WTC11 (cell line): ENCODE measurements around the gene KRTAP10-6.

ENCODE experiments used
- ARID4B ChIP-seq: sonication (generic); formaldehyde crosslinking; IDR thresholded peaks from 2 replicates; pipeline ENCODE4 v1.8.0; 2023; ENCODE audit warnings: missing genetic modification reagents, mild to moderate bottlenecking, borderline replicate concordance
- ATF2 ChIP-seq: sonication (generic); formaldehyde crosslinking; IDR thresholded peaks from 2 replicates; pipeline ENCODE4 v1.8.1; 2022; ENCODE audit warnings: low read depth, missing genetic modification reagents, borderline replicate concordance
- CTCF ChIP-seq: fragments of 200-600 bp; IDR thresholded peaks from 2 replicates; pipeline ENCODE4 v1.8.0; 2022; ENCODE audit warnings: antibody characterized with exemption
- ELF4 ChIP-seq: sonication (generic); formaldehyde crosslinking; IDR thresholded peaks from 2 replicates; pipeline ENCODE4 v1.8.1; 2022; ENCODE audit warnings: low read depth, mild to moderate bottlenecking, moderate library complexity, missing genetic modification reagents
- GABPB1 ChIP-seq: sonication (generic); formaldehyde crosslinking; IDR thresholded peaks from 2 replicates; pipeline ENCODE4 v1.8.1; 2023; ENCODE audit warnings: mild to moderate bottlenecking, missing genetic modification reagents
- MAX ChIP-seq: sonication (generic); formaldehyde crosslinking; IDR thresholded peaks from 2 replicates; pipeline ENCODE4 v1.8.0; 2022; ENCODE audit warnings: mild to moderate bottlenecking, missing genetic modification reagents
- MYBL2 ChIP-seq: sonication (generic); formaldehyde crosslinking; IDR thresholded peaks from 2 replicates; pipeline ENCODE4 v1.8.1; 2023; ENCODE audit warnings: mild to moderate bottlenecking, moderate library complexity, missing genetic modification reagents
- TCF7 ChIP-seq: sonication (generic); formaldehyde crosslinking; IDR thresholded peaks from 2 replicates; pipeline ENCODE4 v1.8.0; 2022; ENCODE audit warnings: mild to moderate bottlenecking, low read depth, missing genetic modification reagents, moderate library complexity
- ZNF121 ChIP-seq: sonication (generic); formaldehyde crosslinking; IDR thresholded peaks from 2 replicates; pipeline ENCODE4 v1.8.0; 2023; ENCODE audit warnings: missing genetic modification reagents
- ZNF138 ChIP-seq: sonication (generic); formaldehyde crosslinking; conservative IDR thresholded peaks from 2 replicates; pipeline ENCODE4 v1.8.1; 2022; ENCODE audit warnings: mild to moderate bottlenecking, moderate library complexity, missing genetic modification reagents
- ZNF317 ChIP-seq: sonication (generic); formaldehyde crosslinking; IDR thresholded peaks from 2 replicates; pipeline ENCODE4 v1.8.1; 2023; ENCODE audit warnings: low read depth, mild to moderate bottlenecking, moderate library complexity, missing genetic modification reagents, borderline replicate concordance
- ZNF423 ChIP-seq: fragments of 250-450 bp; sonication (Bioruptor Pico); IDR thresholded peaks from 2 replicates; pipeline ENCODE4 v2.1.2; 2022; ENCODE audit warnings: mild to moderate bottlenecking, moderate library complexity

- TF ChIP-seq ARID4B (CRISPR knock-in tag) (no peak), ELF4 (no peak), TCF7 (no peak), ZNF138 (no peak), CTCF (no peak), ATF2 (no peak), GABPB1 (CRISPR knock-in tag) (no peak), ZNF121 (no peak), MAX (CRISPR knock-in tag) (no peak), ZNF317 (CRISPR knock-in tag) (no peak), MYBL2 (CRISPR knock-in tag) (no peak), ZNF423 (CRISPR knock-in tag) (no peak)
These were observed 23.2 kb upstream of the KRTAP10-6 start for GRCh38 chr21:44615466-44615865.
